Fibroblast of lung (primary cell): Measurements from ENCODE around the gene GRK7.

Experiments used
- EZH2 ChIP-seq: IDR thresholded peaks from 2 replicates; pipeline ENCODE4 v1.5.1; 2012; ENCODE audit warnings: low read length, control low read depth, mild to moderate bottlenecking; ENCODE audit errors: missing control alignments
- TF ChIP-seq, protein P1 (sequence below), 2 donors: IDR thresholded peaks in 1 of 2; conservative IDR thresholded peaks in 1 of 2; 1 replicate in 1 of 2; 2 replicates in 1 of 2; pipeline ENCODE4 v1.5.1; 2011 to 2012; ENCODE audit warnings: low read length in 2 of 2, control low read depth in 1 of 2, inconsistent platforms in 1 of 2, low read depth in 1 of 2, mild to moderate bottlenecking in 1 of 2

DNA sequence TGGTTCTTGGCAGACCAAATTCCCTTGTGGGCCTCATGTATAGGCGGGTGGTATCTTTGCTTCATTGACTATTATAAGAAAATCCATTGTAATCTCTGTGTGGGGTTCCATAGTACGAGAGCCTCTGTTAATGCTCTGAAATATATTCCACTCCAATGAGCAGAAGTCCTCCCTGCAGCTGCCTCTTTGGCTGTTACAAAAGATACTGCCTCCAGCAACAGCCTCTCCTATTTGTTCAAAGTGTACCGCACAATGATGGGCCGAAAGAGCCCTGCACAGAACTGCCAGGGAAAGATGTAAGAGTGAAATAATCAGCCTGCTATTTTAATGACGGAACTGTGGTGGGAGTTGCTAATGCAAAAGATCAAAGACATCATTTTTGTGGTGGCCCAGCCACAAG is 48.9 kb downstream of the GRK7 start:
- TF ChIP-seq, protein P1, sequence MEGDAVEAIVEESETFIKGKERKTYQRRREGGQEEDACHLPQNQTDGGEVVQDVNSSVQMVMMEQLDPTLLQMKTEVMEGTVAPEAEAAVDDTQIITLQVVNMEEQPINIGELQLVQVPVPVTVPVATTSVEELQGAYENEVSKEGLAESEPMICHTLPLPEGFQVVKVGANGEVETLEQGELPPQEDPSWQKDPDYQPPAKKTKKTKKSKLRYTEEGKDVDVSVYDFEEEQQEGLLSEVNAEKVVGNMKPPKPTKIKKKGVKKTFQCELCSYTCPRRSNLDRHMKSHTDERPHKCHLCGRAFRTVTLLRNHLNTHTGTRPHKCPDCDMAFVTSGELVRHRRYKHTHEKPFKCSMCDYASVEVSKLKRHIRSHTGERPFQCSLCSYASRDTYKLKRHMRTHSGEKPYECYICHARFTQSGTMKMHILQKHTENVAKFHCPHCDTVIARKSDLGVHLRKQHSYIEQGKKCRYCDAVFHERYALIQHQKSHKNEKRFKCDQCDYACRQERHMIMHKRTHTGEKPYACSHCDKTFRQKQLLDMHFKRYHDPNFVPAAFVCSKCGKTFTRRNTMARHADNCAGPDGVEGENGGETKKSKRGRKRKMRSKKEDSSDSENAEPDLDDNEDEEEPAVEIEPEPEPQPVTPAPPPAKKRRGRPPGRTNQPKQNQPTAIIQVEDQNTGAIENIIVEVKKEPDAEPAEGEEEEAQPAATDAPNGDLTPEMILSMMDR (conservative IDR thresholded peaks at IDR 0.05 in 1 of 2, IDR thresholded peaks at IDR 0.05 in 1 of 2; ENCODE audit: low read depth in 1 of 2, low read length in 2 of 2) = no peak
- no peak for TF ChIP-seq EZH2
